GM21390 (cell line): Measurements from ENCODE around the gene FCHSD2.
"Not testable (repeated sequence)": the region's sequence is repeated elsewhere in the genome, so short reads cannot be mapped to it uniquely, and the experiment has no call there.

ENCODE experiments used
- ATAC-seq: cut with Tn5 transposase; IDR thresholded peaks from one replicate; pipeline ENCODE4 v1.9.1; 2021; ENCODE audit not compliant: unreplicated experiment

The FCHSD2 gene

DNA sequence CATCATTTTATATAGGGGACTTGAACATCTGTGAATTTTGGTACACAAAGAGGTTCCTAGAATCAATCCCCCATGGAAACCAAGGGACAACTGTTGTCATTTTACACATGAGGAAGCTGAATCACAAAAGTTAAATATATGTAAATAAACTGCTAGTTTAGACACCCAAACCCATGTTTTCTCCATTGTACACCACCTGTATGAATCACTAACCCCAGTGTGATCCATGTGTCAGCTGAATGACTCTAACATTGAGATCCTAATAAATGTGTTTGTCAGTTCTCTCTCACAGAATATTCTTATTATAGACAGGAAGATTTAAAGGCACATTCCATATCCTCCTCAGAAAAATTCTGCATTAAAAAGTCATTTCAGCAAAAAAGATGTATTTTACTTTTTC is 244.6 kb downstream of the FCHSD2 start:
- no peak for ATAC-seq

DNA sequence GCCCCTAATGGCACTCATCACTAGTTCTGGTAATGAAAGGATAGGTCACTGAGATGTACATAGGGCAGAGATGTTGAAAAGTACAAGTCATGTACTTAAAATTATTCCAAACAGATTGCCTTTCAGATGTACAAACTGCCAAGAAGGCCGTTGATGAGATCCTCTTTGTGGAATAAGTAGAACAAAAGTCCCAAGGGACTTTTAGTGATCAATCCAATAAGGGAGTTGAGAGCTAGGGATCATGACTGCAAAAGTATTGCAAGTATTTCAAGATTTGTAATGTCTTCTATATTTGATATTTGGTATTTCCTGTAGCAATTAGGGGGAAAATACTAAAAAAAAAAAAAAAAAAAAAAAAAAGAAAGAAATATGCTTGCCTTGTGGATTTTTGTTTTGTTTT is 245.7 kb downstream of the FCHSD2 start:
- no peak for ATAC-seq

DNA sequence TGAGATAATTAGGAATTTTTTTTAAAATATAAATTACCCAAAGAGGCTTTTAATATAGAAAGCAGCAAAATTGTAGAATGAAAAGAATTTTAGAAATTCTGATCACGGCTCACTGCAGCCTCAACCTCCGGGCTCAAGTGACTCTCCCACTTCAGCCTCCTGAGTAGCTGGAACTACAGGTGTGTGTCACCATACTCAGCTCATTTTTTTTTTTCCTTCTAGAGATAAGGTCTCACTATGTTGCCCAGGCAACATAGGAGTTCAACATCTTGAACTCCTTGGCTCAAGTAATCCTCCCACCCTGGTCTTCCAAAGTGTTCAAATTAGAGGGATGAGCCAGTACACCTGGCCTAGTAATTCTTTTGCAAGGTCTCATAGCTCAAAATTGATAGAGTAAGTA is 251.2 kb downstream of the FCHSD2 start:
- no peak for ATAC-seq

DNA sequence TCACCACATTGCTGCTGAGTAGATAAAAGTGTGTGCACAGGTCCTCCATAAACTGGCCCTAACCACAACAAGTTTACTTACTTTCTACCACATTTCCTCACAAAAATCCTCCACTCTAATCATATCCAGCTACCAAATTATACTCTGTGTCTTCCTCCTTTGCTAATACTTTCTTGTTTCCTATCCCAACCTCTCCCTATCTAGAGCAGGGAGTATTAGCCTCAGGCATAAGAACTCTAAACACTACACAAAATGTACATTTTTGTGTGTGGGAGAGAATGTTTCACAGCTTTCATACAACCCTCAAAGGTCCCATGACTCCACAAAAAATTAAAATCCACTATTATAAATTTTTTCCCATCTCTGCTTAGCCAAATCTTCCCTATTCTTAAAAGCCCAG is 255.5 kb downstream of the FCHSD2 start:
- no peak for ATAC-seq

DNA sequence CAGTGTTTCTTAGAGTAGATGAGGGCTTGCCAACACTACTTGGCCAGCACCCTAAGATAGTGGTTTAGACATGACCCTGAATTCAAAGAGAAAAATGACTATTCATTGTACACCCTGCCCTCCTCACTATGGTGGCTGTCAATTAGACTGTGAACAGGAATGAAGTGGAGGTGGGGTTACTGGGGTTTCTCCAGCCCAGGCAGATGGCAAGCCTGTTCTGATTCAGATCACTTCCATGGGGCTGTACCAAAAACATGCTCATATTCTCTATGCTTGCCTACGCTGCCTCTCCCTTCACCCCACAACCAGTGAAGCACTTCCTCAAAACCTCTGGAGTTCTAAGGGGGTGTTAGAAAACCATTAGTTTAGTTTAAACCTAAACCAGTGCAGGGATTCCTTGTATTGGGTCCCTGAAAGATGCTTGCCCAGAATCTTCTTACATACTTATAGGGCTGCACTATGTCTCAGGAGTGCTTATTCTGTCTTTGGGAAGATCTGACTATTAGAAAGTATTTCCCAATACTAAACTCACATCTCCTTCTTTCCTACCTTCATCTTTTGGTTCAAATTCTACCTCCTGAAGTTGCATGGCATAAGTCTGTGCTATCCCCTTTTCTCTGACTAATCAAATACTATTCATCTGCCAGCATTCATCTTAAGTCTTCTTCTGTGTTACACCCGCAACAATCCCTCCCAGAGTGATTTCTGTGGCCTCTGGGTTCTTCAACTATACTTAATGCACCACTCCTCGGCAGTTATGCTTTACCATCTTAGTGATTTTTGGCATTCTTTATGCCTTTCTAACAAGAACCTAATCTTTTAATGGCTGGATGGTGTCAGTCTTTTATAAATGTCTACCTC is 256.1 kb downstream of the FCHSD2 start:
- ATAC-seq: no peak

DNA sequence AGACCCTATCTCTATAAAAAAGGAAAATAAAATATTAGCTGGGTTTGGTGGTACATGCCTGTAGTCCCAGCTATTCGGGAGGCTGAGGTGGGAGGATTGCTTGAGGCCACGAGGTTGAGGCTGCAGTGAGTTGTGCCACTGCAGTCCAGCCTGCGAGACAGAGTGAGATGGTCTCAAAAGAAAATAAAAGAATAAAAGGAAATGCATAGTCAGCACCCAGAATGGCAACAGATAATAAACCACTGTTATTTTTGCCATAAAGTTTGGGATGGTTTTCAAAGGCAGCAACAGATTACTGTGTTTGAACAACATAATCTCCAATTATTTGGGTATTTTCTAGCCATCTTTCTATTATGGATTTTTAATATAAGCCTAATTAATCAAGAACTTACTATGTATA is 266.0 kb downstream of the FCHSD2 start:
- ATAC-seq: no peak

DNA sequence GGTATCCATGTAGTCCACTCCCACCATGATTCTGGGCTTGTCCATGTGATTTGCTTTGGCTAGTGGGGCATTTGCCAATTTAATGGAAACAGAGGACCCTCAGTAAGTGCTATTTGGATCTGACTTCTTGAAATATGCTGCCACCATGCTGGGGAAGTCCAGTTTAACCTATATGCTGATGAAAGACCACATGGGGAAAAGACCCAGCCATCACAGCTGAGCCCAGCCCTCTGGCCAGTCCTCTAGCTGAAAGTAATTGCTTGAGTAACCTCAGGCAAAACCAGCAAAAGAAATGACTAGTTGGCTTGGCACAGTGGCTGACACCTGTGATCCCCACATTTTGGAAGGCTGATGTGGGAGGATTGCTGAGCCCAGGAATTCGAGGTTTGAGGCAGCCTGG is 266.4 kb downstream of the FCHSD2 start:
- ATAC-seq: no peak

DNA sequence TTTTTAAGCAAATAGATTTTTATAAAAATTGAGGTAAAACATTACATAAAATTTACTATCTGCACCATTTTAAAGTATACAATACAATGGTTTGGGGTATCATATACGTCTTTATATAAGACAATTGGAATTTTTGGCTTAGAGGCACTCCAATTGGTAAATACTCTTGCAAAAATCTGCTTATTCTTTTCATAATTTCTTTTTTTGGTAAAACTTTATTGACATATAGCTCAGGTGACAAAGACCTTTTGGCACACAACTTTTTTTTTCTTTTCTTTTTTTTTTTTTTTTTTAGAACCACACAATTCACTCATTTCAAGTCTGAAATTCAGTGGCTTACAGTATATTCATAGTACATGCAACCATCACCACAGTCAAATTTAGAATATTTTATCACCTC is 270.1 kb downstream of the FCHSD2 start:
- ATAC-seq: no peak

DNA sequence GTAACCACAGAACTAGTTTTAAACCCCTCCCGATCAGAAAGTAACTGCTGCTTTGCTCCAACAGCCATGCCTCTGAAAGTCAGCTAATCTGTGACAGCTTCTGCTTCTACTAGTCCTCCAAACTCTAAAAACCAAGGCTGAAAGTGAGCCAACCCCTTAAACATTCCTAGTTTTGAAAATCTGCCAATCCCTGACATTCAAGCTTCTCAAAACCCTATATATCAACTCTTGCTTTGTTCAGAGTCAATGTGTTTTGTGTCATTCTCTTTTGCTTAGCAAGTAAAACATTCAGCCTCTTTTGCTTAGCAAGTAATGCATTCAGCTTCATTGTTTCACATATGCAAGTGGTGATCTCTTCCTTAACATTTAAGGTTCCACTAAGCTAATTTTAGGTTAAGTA is 271.0 kb downstream of the FCHSD2 start:
- no peak for ATAC-seq

DNA sequence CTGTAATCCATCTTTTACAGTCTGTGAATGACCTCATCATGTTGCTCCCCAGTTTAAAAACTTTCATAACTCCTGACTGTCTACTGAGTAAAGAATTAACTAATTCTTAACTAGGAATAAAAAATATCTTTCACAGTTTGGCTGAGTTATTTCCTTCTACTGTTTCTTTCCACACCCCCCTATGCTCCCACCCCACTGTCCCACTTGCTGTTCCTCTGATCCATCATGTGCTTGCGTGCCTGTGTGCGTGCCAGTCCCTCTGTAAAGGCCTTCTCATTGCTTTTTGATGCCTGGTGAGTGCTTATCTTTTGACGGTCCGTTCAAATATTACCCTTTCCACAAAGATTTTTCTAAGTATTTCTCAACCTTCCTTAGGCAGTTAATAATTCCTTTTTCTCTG is 272.3 kb downstream of the FCHSD2 start:
- ATAC-seq: no peak

DNA sequence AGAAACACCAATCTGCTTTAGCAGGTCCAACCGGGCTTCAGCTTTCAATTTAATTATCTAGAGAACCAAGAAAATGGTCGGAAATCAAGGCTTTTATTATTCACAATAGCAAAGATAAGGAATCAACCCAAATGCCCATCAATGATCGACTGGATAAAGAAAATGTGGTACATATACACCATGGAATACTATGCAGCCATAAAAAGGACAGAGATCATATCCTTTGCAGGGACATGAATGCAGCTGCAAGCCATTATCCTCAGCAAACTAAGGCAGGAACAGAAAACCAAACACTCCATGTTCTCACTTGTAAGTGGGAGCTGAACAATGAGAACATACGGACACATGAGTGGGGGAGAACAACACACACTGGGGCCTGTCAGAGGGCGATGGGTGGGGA is 274.1 kb downstream of the FCHSD2 start:
- ATAC-seq: no peak

DNA sequence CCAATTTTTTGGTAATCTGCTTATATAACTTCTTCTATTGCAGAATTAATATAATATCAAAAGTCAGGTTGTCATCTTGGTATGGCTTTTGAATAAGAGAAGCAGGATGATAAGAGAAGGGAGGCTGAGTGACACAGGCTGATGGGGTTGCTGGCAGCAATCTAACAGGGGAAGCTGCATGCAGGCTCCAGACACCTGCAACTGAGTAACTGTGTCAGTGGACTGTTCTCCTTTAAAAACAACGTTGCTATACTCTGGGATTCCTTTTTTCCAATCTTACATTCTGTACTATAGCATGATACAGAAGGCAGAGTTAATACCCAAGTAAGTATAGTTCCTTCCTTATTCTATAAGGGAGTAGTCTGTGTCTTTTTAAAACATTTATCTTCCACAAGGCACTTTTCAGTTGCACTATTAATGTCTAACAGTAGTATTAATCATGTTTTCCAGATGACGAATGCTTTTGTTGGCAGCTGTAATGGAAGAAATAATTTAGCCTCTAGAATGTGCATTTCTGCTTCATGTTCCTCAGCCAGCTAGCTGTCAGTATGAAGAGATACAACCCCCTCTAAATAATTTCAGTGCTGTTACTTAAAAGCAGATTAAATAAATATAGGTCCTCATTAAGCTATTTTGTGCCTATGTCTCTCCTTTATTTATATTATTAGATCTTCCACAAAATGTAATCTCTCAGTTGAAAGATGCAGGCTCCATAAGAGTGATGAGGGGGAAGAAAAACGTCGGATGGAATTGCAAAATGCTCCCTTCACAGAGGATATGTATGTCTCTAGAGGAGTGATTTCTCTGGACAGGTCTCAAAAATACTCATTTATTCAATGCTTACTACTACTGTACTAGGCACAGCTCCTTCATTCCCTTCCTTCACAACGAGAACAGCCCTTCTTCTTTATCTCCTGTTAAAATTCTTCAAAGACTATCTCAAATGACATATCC is 277.1 kb downstream of the FCHSD2 start:
- ATAC-seq: no peak

DNA sequence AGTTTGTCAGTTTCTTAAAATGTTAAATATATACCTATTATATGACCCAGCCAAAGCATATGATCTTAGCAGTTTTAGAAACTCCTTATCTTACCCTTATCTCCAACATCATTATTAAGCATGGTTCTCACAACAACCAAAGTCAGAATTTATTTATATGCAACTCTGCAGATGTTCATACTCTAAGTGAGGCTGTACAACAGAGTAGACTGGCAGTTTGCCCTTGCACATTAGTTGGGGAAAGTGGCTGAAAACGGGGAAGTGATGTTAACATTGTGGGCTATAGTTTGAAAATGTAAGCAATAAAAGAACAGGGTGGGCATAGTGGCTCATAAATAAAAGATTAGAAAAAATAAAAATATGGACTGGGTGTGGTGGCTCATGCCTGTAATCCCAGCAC is 278.2 kb downstream of the FCHSD2 start:
- no peak for ATAC-seq

DNA sequence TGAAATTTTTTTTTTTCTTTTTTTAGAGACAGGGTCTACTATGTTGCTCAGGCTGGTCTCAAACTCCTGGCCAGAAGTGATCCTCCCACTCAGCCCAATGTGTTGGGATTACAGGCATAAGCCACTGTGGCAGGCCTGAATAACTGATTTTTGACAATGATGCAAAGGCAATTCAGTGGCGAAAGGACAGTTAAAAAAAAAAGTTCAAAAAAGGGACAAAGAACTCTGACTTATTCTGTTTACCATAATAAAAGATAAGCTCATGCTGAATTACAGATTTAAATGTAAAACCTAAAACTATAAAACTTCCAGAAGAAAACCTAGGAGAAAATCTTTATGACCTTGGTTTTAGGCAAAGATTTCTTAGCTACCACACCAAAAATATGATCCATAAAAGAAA is 279.0 kb downstream of the FCHSD2 start:
- ATAC-seq: no peak

DNA sequence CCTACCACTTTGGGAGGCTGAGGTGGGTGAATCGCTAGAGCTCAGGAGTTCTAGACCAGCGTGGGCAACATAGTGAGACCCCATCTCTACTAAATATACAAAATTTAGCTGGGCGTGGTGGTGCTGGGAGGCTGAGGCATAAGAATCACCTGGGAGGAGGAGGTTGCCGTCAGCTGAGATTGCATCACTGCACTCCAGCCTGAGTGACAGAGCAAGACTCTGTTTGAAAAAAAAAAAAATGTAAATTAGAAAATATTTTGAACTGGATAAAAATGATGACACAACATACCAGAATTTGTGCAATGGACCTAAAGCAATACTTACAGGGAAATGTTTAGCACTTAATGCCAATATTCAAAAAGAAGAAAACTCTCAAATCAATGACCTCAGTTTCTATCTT is 281.5 kb downstream of the FCHSD2 start:
- no peak for ATAC-seq

DNA sequence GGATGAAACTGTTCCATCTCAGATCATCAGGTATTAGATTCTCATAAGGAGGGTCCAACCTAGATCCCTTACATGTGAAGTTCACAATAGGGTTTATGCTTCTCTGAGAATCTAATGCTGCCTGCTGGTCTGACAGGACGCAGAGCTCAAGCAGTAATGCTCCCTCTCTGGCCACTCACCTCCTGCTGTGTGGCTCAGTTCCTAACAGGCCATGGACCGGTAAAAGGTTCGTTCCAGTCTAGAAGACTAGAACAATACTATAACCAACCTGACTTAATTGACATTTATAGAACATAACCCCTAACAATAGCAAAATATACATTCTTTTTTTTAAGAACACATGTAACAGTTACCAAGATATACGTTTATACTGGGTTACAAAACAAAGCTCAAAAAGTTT is 282.1 kb downstream of the FCHSD2 start:
- ATAC-seq: no peak

DNA sequence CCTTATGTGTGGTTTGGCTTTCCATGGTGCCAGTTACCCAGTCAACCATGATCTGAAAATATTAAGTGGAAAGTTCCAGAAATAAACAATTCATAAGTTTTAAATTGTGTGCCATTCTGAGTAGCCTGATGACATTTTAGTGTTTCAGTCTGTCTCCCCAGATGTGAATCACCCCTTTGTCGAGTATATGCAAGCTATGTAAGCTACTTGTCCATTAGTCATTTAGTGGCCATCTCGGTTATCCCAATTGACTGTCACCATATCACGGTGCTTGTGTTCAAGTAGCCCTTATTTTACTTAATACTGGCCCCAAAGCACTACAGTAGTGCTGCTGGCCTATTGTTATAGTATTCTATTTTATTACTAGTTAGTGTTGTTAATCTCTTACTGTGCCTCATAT is 283.0 kb downstream of the FCHSD2 start:
- no peak for ATAC-seq

DNA sequence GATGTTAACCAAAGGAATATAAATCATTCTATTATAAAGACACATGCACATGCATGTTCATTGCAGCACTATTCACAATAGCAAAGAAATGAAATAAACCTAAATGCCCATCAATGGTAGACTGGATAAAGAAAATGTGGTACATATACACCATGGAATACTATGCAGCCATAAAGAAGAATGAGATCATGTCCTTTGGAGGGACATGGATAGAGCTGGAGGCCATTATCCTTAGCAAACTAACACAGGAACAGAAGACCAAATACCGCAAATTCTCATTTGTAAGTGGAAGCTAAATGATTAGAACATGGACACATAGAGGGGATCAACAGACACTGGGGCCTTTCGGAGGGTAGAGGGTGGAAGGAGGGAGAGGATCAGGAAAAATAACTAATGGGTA is 283.9 kb downstream of the FCHSD2 start:
- ATAC-seq: not testable (repeated sequence)

DNA sequence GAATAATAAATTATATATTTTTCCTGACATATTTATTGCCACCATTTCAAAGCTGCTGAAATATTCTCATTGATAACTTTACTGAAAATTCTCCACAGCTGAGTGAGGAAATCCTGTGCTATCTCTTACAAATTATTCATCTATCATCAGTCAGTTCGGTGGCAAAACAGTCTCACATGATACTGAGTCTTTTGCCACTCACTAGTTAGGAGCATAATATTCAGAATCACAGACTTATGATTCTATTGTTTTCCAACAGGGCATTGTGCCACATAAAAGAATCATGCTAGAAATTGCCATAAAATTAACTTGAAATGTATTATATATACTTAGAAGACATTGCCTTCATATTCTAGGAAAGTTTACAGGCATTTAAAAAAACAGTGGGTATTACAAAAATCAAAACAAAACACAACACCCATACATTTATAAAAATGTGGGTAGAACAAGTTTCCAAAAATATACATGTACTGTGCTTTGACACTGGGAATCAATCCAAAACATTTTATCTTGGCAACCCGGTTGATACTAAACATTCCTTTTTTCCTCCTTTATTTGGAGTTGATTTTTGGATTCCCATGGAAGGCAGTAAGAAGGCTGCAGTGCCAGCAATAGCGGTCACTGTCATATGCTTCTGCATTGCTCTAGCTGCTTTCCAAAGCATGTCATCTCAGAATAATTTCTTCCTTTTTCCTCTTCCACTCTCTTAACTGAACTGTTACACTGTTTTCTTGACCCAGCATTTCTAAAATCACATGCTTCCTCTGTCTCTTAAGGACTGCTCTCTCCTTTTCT is 285.4 kb downstream of the FCHSD2 start:
- no peak for ATAC-seq

DNA sequence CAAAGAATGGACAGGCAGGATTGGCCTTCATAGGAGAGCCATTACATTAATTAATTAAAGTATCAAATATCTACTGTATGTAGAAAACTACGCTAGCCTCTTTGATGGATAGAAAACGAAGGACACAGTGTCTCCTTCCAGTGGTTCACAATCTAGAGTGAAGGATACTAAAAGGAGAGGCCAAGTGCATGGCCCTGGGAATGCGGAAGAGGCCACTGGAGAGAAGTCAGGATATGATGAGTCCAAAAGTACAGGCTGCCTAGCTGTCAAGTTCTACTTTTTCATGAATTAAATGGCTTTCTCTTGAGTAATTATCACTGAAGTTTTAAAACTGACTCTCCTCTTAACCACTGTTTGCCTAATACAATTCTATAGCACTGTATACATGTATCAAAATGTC is 286.1 kb downstream of the FCHSD2 start:
- no peak for ATAC-seq

DNA sequence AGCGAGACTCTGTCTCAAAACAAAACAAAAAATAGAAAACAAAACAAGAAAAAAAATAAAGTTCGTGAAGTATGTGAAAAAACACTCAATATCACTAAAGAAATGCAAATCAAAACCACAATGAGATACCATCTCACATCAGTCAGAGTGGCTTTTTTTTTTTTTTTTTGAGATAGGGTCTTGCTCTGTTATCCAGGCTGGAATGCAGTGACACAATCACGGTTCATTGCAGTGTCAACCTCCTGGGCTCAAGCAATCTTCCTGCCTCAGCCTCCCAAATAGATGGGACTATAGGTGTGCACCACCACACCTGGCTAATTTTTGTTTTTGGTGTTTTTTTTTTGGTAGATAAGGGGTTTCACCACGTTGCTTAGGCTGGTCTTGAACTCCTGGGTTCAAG is 290.4 kb downstream of the FCHSD2 start:
- no peak for ATAC-seq
